Fibroblast of villous mesenchyme (primary cell): ENCODE data around the gene OTUD1. TPM values are rescaled to one million over a fixed set of nuclear protein-coding genes. Genes with fewer than 3 reads are reported as not detected.

ENCODE experiments used
- DNase-seq: peaks from one replicate; pipeline ENCODE4 v3.0.0-alpha.2; 2010; ENCODE audit warnings: low read depth
- H3K4me3 ChIP-seq: 2 replicates; pipeline ENCODE4 v1.5.1; 2011; ENCODE audit warnings: low read depth, mild to moderate bottlenecking, low read length
- CTCF ChIP-seq: IDR thresholded peaks from 2 replicates; pipeline ENCODE4 v1.5.1; 2012; ENCODE audit warnings: low read depth, mild to moderate bottlenecking, low read length; ENCODE audit not compliant: insufficient read depth
- total RNA-seq: library from RNA; depleted of rRNA; stranded (reverse); fragments of >200 nt; gene quantifications from 2 replicates; pipeline ENCODE4 v1.2.3, GENCODE V29; 2012

The OTUD1 gene
- total RNA-seq, 1 donor = 6.0 TPM

DNA sequence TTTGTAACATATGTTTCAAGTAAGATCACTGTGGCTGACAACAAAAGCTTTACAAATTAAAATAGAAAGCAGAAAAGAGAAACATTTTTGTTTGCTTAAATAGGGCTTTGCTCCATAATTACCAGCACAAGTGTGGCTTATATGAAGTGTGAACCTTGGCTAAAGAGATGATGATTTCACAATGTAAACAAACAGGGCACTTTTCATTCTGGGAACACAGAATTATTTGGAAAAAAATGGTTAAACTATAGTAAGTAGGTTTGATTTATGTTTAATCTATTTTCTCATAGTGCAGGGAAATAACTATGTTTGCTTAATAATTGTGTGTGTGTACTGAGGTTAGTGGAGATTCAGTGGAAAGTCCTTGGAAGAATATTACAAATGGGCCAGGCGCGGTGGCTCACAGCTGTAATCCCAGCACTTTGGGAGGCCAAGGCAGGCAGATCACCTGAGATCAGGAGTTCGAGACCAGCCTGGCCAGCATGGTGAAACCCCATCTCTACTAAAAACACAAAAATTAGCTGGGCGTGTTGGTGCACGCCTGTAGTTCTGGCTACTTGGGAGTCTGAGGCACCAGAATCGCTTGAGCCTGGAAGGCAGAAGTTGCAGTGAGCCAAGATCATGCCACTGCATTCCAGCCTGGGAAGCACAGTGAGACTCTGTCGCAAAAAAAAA is 19.1 kb upstream of the OTUD1 start:
- no peak for DNase-seq
- H3K4me3 ChIP-seq = no peak overlapping the region
- no peak for TF ChIP-seq CTCF

- no peak for DNase-seq
- no peak for TF ChIP-seq CTCF
Measured at GRCh38 chr10:23421397-23421796, 17.5 kb upstream of the OTUD1 start.

GRCh38 chr10:23422003-23422411 is 16.9 kb upstream of the OTUD1 start:
- no peak for TF ChIP-seq CTCF
- peak; percentile 71 for DNase-seq
- H3K4me3 ChIP-seq = no peak overlapping the region

More at GRCh38 chr10:23421397-23421796, 17.5 kb upstream of the OTUD1 start:
- no peak overlapping the region for H3K4me3 ChIP-seq

DNA sequence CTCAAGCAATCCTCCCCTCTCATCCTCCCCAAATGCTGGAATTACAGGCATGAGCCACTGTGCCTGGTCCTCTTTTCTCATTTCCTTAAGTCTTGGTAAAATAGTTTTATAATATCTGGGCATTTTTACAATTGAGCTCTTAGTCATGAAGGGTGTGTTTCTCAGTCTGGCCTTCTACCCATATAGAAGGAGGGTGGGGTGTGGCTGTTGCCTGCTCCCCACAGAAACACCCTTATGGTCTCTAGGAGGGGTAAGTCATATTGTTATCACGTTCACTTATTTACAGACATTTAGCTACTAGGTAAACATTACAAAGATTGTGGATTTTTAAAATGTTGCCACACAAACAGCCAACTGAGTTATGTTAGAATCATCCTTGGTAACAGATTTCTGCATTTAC is 6.7 kb upstream of the OTUD1 start:
- no peak for DNase-seq
- H3K4me3 ChIP-seq = no peak overlapping the region
- no peak for TF ChIP-seq CTCF

- H3K4me3 ChIP-seq = no peak overlapping the region
- no peak for TF ChIP-seq CTCF
- DNase-seq = no peak
Measured at GRCh38 chr10:23432639-23433038, 6.2 kb upstream of the OTUD1 start.

DNA sequence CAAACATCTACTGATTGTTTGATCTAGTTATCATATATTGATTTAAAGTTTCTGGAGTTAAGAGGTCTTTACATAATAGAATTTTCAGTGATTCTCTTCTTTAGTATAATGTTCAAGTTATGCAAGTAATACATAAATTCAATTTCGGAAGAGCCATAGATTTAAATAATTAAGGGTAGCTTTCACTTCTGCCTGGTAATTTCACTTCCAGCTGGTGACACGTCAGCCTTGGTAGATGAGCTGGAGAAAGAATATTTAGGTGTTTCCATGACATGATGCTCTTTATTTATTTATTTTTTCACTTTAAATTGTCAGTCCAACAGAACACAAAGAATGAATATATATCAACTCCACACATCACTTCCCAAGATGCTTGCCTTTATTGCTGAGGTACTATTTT is 5.2 kb upstream of the OTUD1 start:
- DNase-seq = no peak
- H3K4me3 ChIP-seq = no peak overlapping the region
- TF ChIP-seq CTCF = no peak

DNA sequence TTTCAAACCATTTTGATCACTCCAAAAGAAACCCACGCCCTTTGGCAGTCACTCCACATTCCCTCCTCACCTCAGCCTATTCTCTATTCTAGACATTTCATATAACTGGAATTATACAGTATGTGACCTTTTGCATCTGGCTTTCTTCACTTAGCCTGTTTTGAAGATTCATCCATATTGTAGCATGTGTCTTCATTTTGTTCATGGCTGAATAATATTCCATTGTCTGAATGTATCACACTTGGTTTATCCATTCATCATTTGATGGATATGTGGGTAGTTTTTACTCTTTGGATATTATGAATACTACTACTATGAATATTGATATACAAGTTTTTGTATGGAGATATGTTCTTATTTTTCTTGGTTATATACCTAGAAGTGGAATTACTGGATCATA is 3.5 kb upstream of the OTUD1 start:
- DNase-seq = no peak
- TF ChIP-seq CTCF = no peak
- H3K4me3 ChIP-seq = no peak overlapping the region
